Activated CD8-positive, alpha-beta T cell treated with anti-CD3 and anti-CD28 coated beads for 36 hours (primary cell): ENCODE data around the gene SPINK5. TPM values are rescaled to one million over a fixed set of nuclear protein-coding genes. Genes with fewer than 3 reads are reported as not detected.

Source experiments
- ATAC-seq: fragments of 200-7000 bp; cut with Tn5 transposase; one replicate; pipeline ENCODE4 v1.10.0; 2021; ENCODE audit warnings: mild to moderate bottlenecking, moderate library complexity
- CTCF ChIA-PET: fragments of 350-600 bp; sonication (Branson Sonifier 250); formaldehyde crosslinking; loops from one replicate; lab custom pipeline; 2021; ENCODE audit warnings: antibody characterized with exemption; lab: Charles Lee
- POLR2A ChIA-PET: fragments of 350-600 bp; sonication (Branson Sonifier 250); formaldehyde crosslinking; loops from one replicate; lab custom pipeline; 2021; ENCODE audit warnings: antibody characterized with exemption; lab: Charles Lee
- DNase-seq: peaks from one replicate; pipeline ENCODE4 v3.0.0-alpha.2; 2020
- H3K27ac Mint-ChIP-seq: one replicate; pipeline ENCODE4 v1.8.0; 2021; ENCODE audit warnings: mild to moderate bottlenecking, mixed read lengths
- H3K27me3 Mint-ChIP-seq: one replicate; pipeline ENCODE4 v1.8.0; 2021; ENCODE audit warnings: mixed read lengths
- H3K36me3 Mint-ChIP-seq: one replicate; pipeline ENCODE4 v1.8.0; 2021; ENCODE audit warnings: low read depth, mixed read lengths
- H3K4me1 Mint-ChIP-seq: one replicate; pipeline ENCODE4 v1.8.0; 2021; ENCODE audit warnings: low read depth, mixed read lengths
- H3K4me3 Mint-ChIP-seq: one replicate; pipeline ENCODE4 v1.8.0; 2021; ENCODE audit warnings: mild to moderate bottlenecking, moderate library complexity, mixed read lengths
- H3K9me3 Mint-ChIP-seq: one replicate; pipeline ENCODE4 v1.8.0; 2021; ENCODE audit warnings: mixed read lengths
- CTCF ChIP-seq: fragments of 200-600 bp; IDR thresholded peaks from one replicate; pipeline ENCODE4 v1.8.0; 2022; ENCODE audit warnings: antibody characterized with exemption, mild to moderate bottlenecking
- intact Hi-C: fragments of 100-400 bp; cut with micrococcal nuclease; formaldehyde crosslinking; loops from one replicate; pipeline ENCODE4 v1.10.0; 2022
- total RNA-seq, 2 experiments: library from RNA; stranded (reverse); gene quantifications; one replicate each; pipeline ENCODE4 v1.2.3, GENCODE V29; 2021

The SPINK5 gene
- total RNA-seq, 2 experiments from 2014 or later: not detected

GRCh38 chr5:148186248-148187003, 122.6 kb downstream of the SPINK5 start:
- peaks cover 21% of the 10 kb centered on the region for H3K27me3 Mint-ChIP-seq
- no peaks in the 10 kb centered on the region for H3K9me3 Mint-ChIP-seq
- POLR2A ChIA-PET: no interaction called here
- no peak overlapping the region for H3K4me3 Mint-ChIP-seq
- TF ChIP-seq CTCF: no peak
- H3K27ac Mint-ChIP-seq: no peak overlapping the region
- no peaks in the 10 kb centered on the region for H3K36me3 Mint-ChIP-seq
- DNase-seq (peak; percentile 2), ATAC-seq (peak; percentile 97)
- peaks cover 9% of the 10 kb centered on the region for H3K4me1 Mint-ChIP-seq
- CTCF ChIA-PET: interaction anchor here (1.3 kb wide), 1 partner anchor 544 kb away, joined by 10 read pairs; no protein-coding TSS in a partner anchor
- intact Hi-C loops: no loop called here

Other genes with a start within 250 kb of the SPINK5 start
- not detected for gene SPINK1, start 232.3 kb upstream of the SPINK5 start, total RNA-seq
- not detected for gene SCGB3A2, start 185.3 kb upstream of the SPINK5 start, total RNA-seq
- not detected for gene C5orf46, start 157.4 kb upstream of the SPINK5 start, total RNA-seq
- gene SPINK14, start 104.6 kb downstream of the SPINK5 start, total RNA-seq: not detected
- not detected for gene SPINK6, start 139.1 kb downstream of the SPINK5 start, total RNA-seq
- not detected for gene MARCOL, start 174.5 kb downstream of the SPINK5 start, total RNA-seq
- not detected for gene SPINK13, start 204.8 kb downstream of the SPINK5 start, total RNA-seq
- not detected for gene SPINK7, start 248.4 kb downstream of the SPINK5 start, total RNA-seq